GM19193 (cell line): ENCODE results near the gene ZP1.

Source experiments
- POLR2A ChIP-seq: IDR thresholded peaks from 4 replicates; pipeline ENCODE4 v1.6.1; 2011; ENCODE audit not compliant: insufficient read depth, insufficient read length; ENCODE audit errors: extremely low read depth

ZP1 gene, protein sequence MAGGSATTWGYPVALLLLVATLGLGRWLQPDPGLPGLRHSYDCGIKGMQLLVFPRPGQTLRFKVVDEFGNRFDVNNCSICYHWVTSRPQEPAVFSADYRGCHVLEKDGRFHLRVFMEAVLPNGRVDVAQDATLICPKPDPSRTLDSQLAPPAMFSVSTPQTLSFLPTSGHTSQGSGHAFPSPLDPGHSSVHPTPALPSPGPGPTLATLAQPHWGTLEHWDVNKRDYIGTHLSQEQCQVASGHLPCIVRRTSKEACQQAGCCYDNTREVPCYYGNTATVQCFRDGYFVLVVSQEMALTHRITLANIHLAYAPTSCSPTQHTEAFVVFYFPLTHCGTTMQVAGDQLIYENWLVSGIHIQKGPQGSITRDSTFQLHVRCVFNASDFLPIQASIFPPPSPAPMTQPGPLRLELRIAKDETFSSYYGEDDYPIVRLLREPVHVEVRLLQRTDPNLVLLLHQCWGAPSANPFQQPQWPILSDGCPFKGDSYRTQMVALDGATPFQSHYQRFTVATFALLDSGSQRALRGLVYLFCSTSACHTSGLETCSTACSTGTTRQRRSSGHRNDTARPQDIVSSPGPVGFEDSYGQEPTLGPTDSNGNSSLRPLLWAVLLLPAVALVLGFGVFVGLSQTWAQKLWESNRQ

GRCh38 chr11:60866911-60867870, at the start of gene ZP1:
ZP1 (plus strand) TSS chr11:60867542; CDS start chr11:60867562, 20 bp downstream.
- no peak for TF ChIP-seq POLR2A

- TF ChIP-seq POLR2A, result no peak
Observed at GRCh38 chr11:60818057-60818456, 49.3 kb upstream of the ZP1 start.

GRCh38 chr11:60821827-60822599, 45.3 kb upstream of the ZP1 start:
- TF ChIP-seq POLR2A, result no peak

- TF ChIP-seq POLR2A, result no peak
Observed at GRCh38 chr11:60825118-60825517, 42.2 kb upstream of the ZP1 start.

- TF ChIP-seq POLR2A, result no peak
Observed at GRCh38 chr11:60825790-60826189, 41.6 kb upstream of the ZP1 start.

DNA sequence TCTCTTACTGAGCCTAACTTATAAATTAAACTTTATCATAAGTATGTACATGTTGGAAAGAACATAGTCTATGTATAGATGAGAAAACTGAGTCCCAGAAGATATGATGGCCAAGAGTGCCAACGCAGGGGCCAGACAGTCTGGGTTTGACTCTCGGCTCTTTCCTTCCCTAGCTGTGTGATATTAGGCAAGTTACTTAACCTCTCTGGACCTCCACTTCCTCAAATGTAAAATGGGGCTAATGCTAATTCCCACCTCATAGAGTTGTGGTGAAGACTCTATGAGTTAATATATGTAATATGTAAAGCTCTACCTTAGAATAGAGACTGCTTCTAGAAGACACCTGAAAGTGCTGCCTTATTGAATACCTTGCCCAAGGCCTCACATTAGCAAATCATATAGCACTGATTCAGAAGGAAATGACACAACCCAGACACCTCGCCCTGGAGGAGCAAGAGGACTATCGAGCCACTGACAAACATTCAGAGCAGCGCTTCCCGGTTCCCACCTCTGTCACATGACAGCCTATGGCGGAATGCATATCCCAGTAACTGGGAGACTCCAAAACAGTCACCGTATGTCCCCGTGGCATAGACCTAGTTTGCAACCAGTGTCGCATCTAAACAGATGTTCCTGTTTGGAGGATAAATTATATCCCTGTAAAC, 36.7 kb upstream of the ZP1 start:
- TF ChIP-seq POLR2A, result no peak

DNA sequence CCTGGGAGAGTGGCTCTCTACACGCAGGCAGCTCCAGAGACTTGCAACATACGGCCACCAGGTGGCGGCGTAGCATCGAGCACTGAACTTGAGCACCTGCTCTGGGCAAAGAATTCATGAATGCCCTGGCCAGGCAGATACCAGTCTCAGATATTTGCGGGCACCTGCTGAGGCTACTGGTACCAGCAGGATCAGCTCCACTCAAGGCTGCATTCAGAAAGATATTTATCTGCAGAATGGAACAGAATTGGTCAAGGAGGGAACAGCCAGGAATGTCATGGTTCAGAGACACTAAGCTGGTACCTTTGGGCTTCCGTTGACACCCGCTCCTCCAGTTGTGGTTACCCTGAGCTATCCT, 36.2 kb upstream of the ZP1 start:
- no peak for TF ChIP-seq POLR2A

DNA sequence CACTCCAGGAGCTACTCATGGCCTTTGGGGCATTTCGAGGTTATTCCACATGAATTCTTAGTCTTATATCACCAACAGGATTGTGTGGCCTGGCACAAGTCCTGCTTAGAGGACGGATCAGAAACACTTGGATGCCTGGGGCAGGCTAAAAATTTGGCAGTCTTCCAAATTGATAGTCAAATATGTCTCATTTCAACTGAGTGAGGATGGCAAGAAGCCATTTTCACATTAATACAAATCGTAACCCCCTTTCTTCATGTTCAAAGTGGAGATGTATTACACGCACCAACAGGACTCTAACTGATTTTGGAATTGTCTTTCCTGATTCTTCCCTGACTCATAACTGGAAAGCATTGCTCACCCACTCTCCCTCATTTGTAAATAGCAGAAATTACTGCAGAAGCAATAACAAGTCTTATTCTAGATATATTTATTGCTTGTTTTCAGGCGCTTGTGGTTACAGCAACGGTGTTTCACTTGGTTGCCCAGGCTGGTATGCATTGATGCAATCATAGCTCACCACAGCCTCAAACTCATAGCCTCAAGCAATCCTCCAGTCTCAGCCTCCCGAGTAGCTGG, 35.8 kb upstream of the ZP1 start:
- TF ChIP-seq POLR2A, result no peak

DNA sequence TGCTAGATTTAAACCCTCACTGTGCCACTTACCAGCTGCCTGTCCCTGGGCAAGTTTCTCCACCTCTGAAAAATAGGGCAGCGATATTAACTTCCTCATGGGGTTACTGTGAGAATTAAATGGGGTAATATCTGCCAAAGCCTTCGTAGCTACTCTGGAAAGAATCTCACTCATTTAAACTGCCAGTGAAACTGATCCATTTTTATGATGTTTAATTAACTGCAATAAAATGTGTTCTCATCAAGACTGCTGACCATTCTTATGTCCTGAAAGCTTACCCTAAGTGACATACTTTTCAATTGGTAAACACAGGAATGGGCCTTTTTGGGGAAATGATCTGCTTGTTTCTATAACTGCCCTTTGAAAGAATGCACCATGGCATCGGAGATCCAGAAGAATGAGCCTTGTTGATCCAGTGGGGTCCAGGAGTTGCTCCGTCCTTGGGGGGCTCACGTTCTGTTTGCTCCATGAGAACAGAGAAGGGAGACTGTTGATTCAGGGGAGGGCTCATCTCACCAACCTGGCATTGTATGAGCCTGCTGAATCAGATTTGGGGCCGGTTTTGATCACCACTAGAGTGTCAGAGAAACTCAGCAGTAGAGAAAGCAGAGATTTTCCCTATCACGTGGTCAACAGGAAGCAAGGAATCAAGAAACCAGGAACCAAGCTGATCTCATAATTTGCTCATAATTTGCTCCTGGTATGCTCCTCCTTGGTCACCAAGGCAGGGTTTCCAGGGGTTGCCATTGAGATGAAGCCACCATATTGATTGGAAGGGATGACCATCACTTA, 32.4 kb upstream of the ZP1 start:
- no peak for TF ChIP-seq POLR2A

GRCh38 chr11:60835534-60835846, 31.9 kb upstream of the ZP1 start:
- TF ChIP-seq POLR2A, result no peak

DNA sequence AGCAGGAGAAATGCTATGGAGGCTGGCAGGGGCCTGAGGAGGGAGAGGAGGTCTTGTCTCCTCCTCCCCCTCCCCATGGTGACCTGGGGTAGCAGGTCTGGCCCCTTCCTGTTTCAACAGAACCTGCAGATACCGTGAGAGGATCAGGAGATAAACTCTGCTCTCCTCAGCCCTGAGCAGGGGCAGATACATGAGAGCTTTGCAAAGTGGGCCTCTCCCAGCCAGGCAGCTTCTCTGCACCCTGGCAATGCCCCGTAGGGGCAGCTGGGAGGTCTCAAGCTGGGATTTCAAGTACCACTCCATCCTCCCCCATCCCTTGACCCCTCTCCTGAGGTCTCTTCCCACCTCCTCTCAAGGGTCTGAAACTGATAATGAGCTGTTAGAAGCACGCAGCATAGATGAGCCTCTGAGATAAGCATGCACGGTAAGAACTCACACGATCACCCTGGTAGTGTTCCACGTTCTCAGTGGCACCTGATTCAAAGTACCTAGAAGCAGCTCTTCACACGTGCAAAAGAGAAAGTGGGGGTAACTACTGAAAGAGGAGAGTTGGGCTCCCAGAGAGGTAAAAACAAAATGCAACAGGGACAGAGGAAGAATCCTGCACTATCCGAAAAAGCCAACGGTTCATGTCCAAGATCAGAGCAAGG, 30.4 kb upstream of the ZP1 start:
- no peak for TF ChIP-seq POLR2A

GRCh38 chr11:60838132-60838531, 29.2 kb upstream of the ZP1 start:
- no peak for TF ChIP-seq POLR2A
